Fibroblast of mammary gland (primary cell): ENCODE results near the gene TRIM28.
A peak's percentile ranks its signal among the peaks of the same experiment; 100 is the strongest.

ENCODE experiments used
- DNase-seq: peaks from one replicate; pipeline ENCODE4 v3.0.0-alpha.2; 2010; ENCODE audit warnings: low read depth
- H3K4me3 ChIP-seq: 2 replicates; pipeline ENCODE4 v1.5.1; 2011; ENCODE audit warnings: low read depth, mild to moderate bottlenecking, low read length, moderate library complexity; ENCODE audit not compliant: control insufficient read depth
- TF ChIP-seq, protein P1 (sequence below): conservative IDR thresholded peaks from 2 replicates; pipeline ENCODE4 v1.5.1; 2011; ENCODE audit warnings: low read depth, low read length, inconsistent platforms; ENCODE audit not compliant: control insufficient read depth, insufficient read depth

Gene TRIM28

DNA sequence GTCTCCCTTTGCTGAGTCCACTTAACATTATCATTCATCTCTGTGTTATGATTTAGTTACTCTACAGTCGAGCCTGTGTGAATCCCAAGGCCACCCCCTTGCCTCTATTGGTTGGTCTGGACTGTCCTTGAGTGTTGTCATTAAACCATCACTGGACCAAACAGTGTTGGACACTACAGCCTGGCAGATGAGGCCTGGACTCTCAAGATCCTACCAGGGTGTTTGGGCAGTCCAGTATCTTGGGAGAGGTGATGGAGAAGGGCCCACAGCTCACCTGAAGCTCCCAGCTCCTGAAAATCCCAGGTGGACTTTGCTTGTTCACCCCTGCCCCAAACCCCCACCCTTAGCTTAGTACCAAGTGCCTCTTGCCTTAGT, 7.2 kb downstream of the TRIM28 start:
- DNase-seq, result no peak
- TF ChIP-seq, protein P1, sequence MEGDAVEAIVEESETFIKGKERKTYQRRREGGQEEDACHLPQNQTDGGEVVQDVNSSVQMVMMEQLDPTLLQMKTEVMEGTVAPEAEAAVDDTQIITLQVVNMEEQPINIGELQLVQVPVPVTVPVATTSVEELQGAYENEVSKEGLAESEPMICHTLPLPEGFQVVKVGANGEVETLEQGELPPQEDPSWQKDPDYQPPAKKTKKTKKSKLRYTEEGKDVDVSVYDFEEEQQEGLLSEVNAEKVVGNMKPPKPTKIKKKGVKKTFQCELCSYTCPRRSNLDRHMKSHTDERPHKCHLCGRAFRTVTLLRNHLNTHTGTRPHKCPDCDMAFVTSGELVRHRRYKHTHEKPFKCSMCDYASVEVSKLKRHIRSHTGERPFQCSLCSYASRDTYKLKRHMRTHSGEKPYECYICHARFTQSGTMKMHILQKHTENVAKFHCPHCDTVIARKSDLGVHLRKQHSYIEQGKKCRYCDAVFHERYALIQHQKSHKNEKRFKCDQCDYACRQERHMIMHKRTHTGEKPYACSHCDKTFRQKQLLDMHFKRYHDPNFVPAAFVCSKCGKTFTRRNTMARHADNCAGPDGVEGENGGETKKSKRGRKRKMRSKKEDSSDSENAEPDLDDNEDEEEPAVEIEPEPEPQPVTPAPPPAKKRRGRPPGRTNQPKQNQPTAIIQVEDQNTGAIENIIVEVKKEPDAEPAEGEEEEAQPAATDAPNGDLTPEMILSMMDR, result no peak
- H3K4me3 ChIP-seq, result no peak overlapping the region

- no peak for DNase-seq
- TF ChIP-seq, protein P1, result no peak
- H3K4me3 ChIP-seq, result no peak overlapping the region
These were observed 8.0 kb downstream of the TRIM28 start for GRCh38 chr19:58551577-58552471.

DNA sequence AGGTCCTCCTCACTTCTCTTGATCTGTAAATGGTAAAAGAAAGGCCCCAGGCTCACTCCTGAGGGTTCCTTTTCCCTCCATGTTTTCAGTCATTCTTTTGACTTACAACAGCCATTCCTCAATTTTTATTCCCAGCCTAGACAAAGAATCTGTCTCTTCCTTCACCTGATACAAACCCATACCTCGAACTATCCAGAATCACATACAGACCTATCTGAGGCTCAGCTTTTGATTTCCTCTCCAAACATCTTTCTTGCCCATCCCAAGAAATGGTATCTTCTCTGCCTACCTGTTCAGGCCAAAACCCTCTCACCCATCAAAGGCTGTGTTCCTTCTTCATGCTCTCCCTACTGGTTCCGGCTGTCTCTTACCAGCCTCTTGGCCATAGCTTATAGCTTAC, 8.8 kb downstream of the TRIM28 start:
- no peak overlapping the region for H3K4me3 ChIP-seq
- DNase-seq, result no peak
- TF ChIP-seq, protein P1, result no peak

DNA sequence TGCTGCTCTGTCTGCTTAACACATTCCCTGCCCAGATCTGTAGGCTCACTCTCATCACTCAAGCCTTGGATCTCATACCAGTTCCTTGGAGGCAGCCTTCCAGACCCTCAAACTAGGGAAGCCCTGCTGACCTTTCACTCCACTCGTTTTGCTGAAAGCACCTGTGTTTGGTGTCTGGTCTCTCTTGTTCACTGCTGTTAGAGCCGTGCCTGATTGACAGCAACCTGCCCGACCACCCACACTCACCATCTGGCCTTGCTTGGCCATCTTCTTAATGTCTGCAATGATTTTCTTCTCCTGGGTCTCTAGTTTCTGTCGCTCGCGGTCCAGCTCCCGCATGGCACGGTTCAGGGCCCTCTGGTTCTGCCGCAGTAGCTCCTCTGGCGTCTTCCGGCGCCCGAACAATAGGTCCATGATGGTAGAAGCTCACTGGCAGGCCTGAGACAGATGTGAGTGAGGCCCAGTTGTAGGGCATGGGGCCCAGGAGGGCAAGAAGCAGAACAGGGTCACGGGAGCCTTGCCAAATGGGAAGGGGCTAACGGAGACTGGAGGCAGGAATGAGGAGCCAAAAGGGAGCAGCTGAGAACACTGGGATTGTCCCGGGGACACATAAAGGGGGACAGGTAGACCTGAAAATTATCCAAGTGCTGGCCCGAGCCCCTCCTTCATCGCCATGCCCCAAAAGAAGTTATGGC, 10.1 kb downstream of the TRIM28 start:
- TF ChIP-seq, protein P1, result no peak
- no peak for DNase-seq

GRCh38 chr19:58554494-58555368, 10.9 kb downstream of the TRIM28 start, which contains the start of gene CHMP2A:
CHMP2A (minus strand) TSS chr19:58555105; CDS start chr19:58554212, 893 bp downstream.
- TF ChIP-seq, protein P1, result no peak
- DNase-seq, result peak; percentile 94
- H3K4me3 ChIP-seq, result peak within 1 kb of the TSS; percentile 84

More for the DNA sequence above, 10.1 kb downstream of the TRIM28 start:
- H3K4me3 ChIP-seq, result peak overlapping the region; percentile 84

DNA sequence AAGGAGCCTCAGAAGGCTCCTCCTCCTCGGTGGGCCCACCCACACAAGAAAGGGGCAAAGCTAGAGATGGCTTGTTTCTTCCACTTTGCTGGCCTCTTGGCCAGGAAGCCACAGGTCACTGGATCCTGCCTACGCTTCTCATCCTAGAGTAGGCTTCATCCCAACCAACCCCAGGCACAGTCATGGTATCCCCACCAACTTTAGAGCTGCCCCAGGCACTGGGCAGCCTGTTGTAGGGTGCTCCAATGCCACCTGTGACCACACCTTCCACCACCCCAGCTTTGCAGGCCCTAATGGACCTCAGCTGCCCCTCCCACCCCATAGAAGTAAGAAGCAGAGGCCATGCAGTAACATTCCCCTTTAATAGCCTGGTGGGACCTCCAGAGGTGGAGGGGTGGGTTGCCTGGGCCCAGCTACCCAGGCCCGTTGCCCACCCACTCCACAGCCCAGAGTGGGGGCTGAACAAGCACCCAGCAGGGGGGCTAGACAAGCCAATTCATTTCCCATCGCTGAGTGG, 11.6 kb downstream of the TRIM28 start:
- DNase-seq, result no peak
- peak overlapping the region; percentile 84 for H3K4me3 ChIP-seq
- TF ChIP-seq, protein P1, result no peak
